DMS 273 treated with DMSO at 0.1 percent for 48 hours (cell line): ENCODE results near the gene EVL.
"Not testable (repeated sequence)": the region's sequence is repeated elsewhere in the genome, so short reads cannot be mapped to it uniquely, and the experiment has no call there.

ENCODE experiments used
- DNase-seq: peaks from one replicate; lab custom pipeline; 2025; lab: John Stamatoyannopoulos, UW

Gene EVL

GRCh38 chr14:100038065-100038464 lies 27.2 kb upstream of the EVL start:
- DNase-seq = no peak

- DNase-seq = no peak
Observed at GRCh38 chr14:100039903-100040302, 25.3 kb upstream of the EVL start.

GRCh38 chr14:100041271-100041670 lies 24.0 kb upstream of the EVL start:
- DNase-seq = no peak

GRCh38 chr14:100042286-100042685 lies 22.9 kb upstream of the EVL start:
- no peak for DNase-seq

GRCh38 chr14:100045642-100046344 lies 19.4 kb upstream of the EVL start:
- DNase-seq = no peak

- no peak for DNase-seq
Observed at GRCh38 chr14:100047600-100047999, 17.6 kb upstream of the EVL start.

GRCh38 chr14:100048786-100049185 lies 16.4 kb upstream of the EVL start:
- DNase-seq = no peak

- DNase-seq = no peak
Observed at GRCh38 chr14:100049220-100049619, 16.0 kb upstream of the EVL start.

- DNase-seq = no peak
Observed at GRCh38 chr14:100051103-100051502, 14.1 kb upstream of the EVL start.

- no peak for DNase-seq
Observed at GRCh38 chr14:100051543-100051942, 13.7 kb upstream of the EVL start.

- no peak for DNase-seq
Observed at GRCh38 chr14:100052819-100053218, 12.4 kb upstream of the EVL start.

GRCh38 chr14:100054316-100055075 lies 10.7 kb upstream of the EVL start:
- DNase-seq = no peak

- DNase-seq = no peak
Observed at GRCh38 chr14:100056431-100056830, 8.8 kb upstream of the EVL start.

GRCh38 chr14:100056964-100057795 lies 8.0 kb upstream of the EVL start:
- no peak for DNase-seq

- no peak for DNase-seq
Observed at GRCh38 chr14:100058777-100059437, 6.3 kb upstream of the EVL start.

GRCh38 chr14:100059438-100059781 lies 5.8 kb upstream of the EVL start:
- no peak for DNase-seq

GRCh38 chr14:100060760-100061159 lies 4.5 kb upstream of the EVL start:
- DNase-seq = no peak

- no peak for DNase-seq
Observed at GRCh38 chr14:100062590-100062989, 2.6 kb upstream of the EVL start.

- no peak for DNase-seq
Observed at GRCh38 chr14:100063314-100063941, 1.8 kb upstream of the EVL start.

GRCh38 chr14:100064335-100065092 lies 708 bp upstream of the EVL start:
- DNase-seq = not testable (repeated sequence)

- no peak for DNase-seq
Observed at GRCh38 chr14:100065942-100066574, 836 bp downstream of the EVL start.
